HEK293 (cell line): Measurements from ENCODE around the gene HTR6.
A peak's percentile ranks its signal among the peaks of the same experiment; 100 is the strongest.

Source experiments
- CTCF ChIA-PET: fragments of 350-600 bp; formaldehyde crosslinking; extraction: SDS; loops from one replicate; lab custom pipeline; 2021; ENCODE audit warnings: antibody characterized with exemption; lab: Yijun Ruan, JAX
- POLR2A ChIA-PET: fragments of 300-600 bp; formaldehyde crosslinking; extraction: SDS; loops from one replicate; lab custom pipeline; 2020; ENCODE audit warnings: antibody characterized with exemption, inconsistent platforms; lab: Yijun Ruan, JAX
- H3K27ac ChIP-seq: fragments of 200-500 bp; sonication (Bioruptor generic); 2 replicates; pipeline ENCODE4 v1.5.1; 2014; ENCODE audit warnings: low read depth, low read length, control low read depth, inconsistent platforms; ENCODE audit errors: extremely low read depth
- H3K36me3 ChIP-seq, 2 experiments: fragments of 200-500 bp in 1 of 2; sonication (Bioruptor generic) in 1 of 2; 1 replicate in 1 of 2; 2 replicates in 1 of 2; pipeline ENCODE4 v1.5.1; 2014 to 2017; ENCODE audit warnings: inconsistent platforms in 2 of 2, low read length in 2 of 2; ENCODE audit not compliant: control insufficient read depth in 2 of 2, insufficient read depth in 1 of 2
- H3K4me1 ChIP-seq: fragments of 200-500 bp; sonication (Bioruptor generic); 2 replicates; pipeline ENCODE4 v1.5.1; 2014; ENCODE audit warnings: mild to moderate bottlenecking, low read length, inconsistent platforms; ENCODE audit not compliant: control insufficient read depth, insufficient read depth
- H3K4me3 ChIP-seq: 2 replicates; pipeline ENCODE4 v1.5.1; 2011; ENCODE audit warnings: low read depth, mild to moderate bottlenecking, control low read depth, low read length, moderate library complexity
- H3K9me3 ChIP-seq: fragments of 200-500 bp; sonication (Bioruptor generic); 2 replicates; pipeline ENCODE4 v1.5.1; 2014; ENCODE audit warnings: low read depth, low read length, inconsistent platforms; ENCODE audit not compliant: control insufficient read depth, insufficient read depth
- AEBP2 ChIP-seq: fragments of 450-650 bp; formaldehyde crosslinking; IDR thresholded peaks from 2 replicates; pipeline ENCODE4 v1.5.1; 2016; ENCODE audit warnings: missing biosample characterization, missing genetic modification characterization, borderline replicate concordance
- HOXD13 ChIP-seq: sonication (generic); formaldehyde crosslinking; IDR thresholded peaks from 2 replicates; pipeline ENCODE4 v1.8.0; 2022; ENCODE audit warnings: missing genetic modification reagents, borderline replicate concordance
- KLF17 ChIP-seq: fragments of 450-650 bp; formaldehyde crosslinking; IDR thresholded peaks from 2 replicates; pipeline ENCODE4 v1.5.1; 2016; ENCODE audit warnings: missing biosample characterization, missing genetic modification characterization
- KLF9 ChIP-seq: fragments of 450-650 bp; formaldehyde crosslinking; IDR thresholded peaks from 2 replicates; pipeline ENCODE4 v1.5.1; 2016; ENCODE audit warnings: missing biosample characterization, missing genetic modification characterization, low read depth
- SETDB1 ChIP-seq: IDR thresholded peaks from one replicate; pipeline ENCODE4 v1.6.1; 2017; ENCODE audit warnings: mild to moderate bottlenecking, low read length, moderate library complexity, mixed read lengths; ENCODE audit not compliant: insufficient read length
- SP2 ChIP-seq: fragments of 450-650 bp; formaldehyde crosslinking; IDR thresholded peaks from 2 replicates; pipeline ENCODE4 v1.5.1; 2016; ENCODE audit warnings: missing biosample characterization, missing genetic modification characterization
- ZBTB8A ChIP-seq: fragments of 450-650 bp; formaldehyde crosslinking; IDR thresholded peaks from 2 replicates; pipeline ENCODE4 v1.5.1; 2016; ENCODE audit warnings: missing biosample characterization, missing genetic modification characterization
- ZFHX2 ChIP-seq: fragments of 450-650 bp; formaldehyde crosslinking; conservative IDR thresholded peaks from 2 replicates; pipeline ENCODE4 v1.5.1; 2016; ENCODE audit warnings: missing biosample characterization, missing genetic modification characterization
- ZNF146 ChIP-seq: fragments of 450-650 bp; formaldehyde crosslinking; IDR thresholded peaks from 2 replicates; pipeline ENCODE4 v1.5.1; 2016; ENCODE audit warnings: missing biosample characterization, missing genetic modification characterization
- ZNF266 ChIP-seq: fragments of 450-650 bp; formaldehyde crosslinking; IDR thresholded peaks from 2 replicates; pipeline ENCODE4 v1.5.1; 2016; ENCODE audit warnings: missing biosample characterization, missing genetic modification characterization, low read depth
- ZNF37A ChIP-seq: fragments of 450-650 bp; IDR thresholded peaks from 2 replicates; pipeline ENCODE4 v1.5.1; 2018; ENCODE audit warnings: missing biosample characterization, missing genetic modification characterization
- TF ChIP-seq, protein P1 (sequence below): fragments of 450-650 bp; formaldehyde crosslinking; IDR thresholded peaks from 2 replicates; pipeline ENCODE4 v1.5.1; 2016; ENCODE audit warnings: missing biosample characterization, missing genetic modification characterization
- TF ChIP-seq, protein P2 (sequence below): fragments of 450-650 bp; formaldehyde crosslinking; IDR thresholded peaks from 2 replicates; pipeline ENCODE4 v1.5.1; 2016; ENCODE audit warnings: missing biosample characterization, missing genetic modification characterization
- TF ChIP-seq, protein P3 (sequence below): fragments of 450-650 bp; formaldehyde crosslinking; IDR thresholded peaks from 2 replicates; pipeline ENCODE4 v1.5.1; 2017; ENCODE audit warnings: missing biosample characterization, missing genetic modification characterization
- TF ChIP-seq, protein P4 (sequence below): fragments of 450-650 bp; formaldehyde crosslinking; IDR thresholded peaks from 2 replicates; pipeline ENCODE4 v1.5.1; 2016; ENCODE audit warnings: missing biosample characterization, missing genetic modification characterization
- TF ChIP-seq, protein P5 (sequence below): fragments of 450-650 bp; formaldehyde crosslinking; IDR thresholded peaks from 2 replicates; pipeline ENCODE4 v1.5.1; 2016; ENCODE audit warnings: missing biosample characterization, missing genetic modification characterization, low read depth

Gene HTR6

GRCh38 chr1:19665496-19666465 lies 1.1 kb downstream of the HTR6 start:
- Histone ChIP-seq H3K9me3 (no peaks in the 10 kb centered on the region), H3K4me3 (no peak overlapping the region), H3K36me3 (no peaks in the 10 kb centered on the region), H3K4me1 (no peaks in the 10 kb centered on the region), H3K27ac (no peak overlapping the region)
- POLR2A ChIA-PET: no interaction called here
- TF ChIP-seq HOXD13 (CRISPR knock-in tag) (no peak), ZFHX2 (tag by site-specific recombination) (no peak), ZBTB8A (tag by site-specific recombination) (no peak), KLF9 (tag by site-specific recombination) (0 out of 2 replicates have a peak, but pooled peaks have one; percentile 2)
- TF ChIP-seq, protein P1, sequence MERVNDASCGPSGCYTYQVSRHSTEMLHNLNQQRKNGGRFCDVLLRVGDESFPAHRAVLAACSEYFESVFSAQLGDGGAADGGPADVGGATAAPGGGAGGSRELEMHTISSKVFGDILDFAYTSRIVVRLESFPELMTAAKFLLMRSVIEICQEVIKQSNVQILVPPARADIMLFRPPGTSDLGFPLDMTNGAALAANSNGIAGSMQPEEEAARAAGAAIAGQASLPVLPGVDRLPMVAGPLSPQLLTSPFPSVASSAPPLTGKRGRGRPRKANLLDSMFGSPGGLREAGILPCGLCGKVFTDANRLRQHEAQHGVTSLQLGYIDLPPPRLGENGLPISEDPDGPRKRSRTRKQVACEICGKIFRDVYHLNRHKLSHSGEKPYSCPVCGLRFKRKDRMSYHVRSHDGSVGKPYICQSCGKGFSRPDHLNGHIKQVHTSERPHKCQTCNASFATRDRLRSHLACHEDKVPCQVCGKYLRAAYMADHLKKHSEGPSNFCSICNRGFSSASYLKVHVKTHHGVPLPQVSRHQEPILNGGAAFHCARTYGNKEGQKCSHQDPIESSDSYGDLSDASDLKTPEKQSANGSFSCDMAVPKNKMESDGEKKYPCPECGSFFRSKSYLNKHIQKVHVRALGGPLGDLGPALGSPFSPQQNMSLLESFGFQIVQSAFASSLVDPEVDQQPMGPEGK: no peak
- TF ChIP-seq, protein P2, sequence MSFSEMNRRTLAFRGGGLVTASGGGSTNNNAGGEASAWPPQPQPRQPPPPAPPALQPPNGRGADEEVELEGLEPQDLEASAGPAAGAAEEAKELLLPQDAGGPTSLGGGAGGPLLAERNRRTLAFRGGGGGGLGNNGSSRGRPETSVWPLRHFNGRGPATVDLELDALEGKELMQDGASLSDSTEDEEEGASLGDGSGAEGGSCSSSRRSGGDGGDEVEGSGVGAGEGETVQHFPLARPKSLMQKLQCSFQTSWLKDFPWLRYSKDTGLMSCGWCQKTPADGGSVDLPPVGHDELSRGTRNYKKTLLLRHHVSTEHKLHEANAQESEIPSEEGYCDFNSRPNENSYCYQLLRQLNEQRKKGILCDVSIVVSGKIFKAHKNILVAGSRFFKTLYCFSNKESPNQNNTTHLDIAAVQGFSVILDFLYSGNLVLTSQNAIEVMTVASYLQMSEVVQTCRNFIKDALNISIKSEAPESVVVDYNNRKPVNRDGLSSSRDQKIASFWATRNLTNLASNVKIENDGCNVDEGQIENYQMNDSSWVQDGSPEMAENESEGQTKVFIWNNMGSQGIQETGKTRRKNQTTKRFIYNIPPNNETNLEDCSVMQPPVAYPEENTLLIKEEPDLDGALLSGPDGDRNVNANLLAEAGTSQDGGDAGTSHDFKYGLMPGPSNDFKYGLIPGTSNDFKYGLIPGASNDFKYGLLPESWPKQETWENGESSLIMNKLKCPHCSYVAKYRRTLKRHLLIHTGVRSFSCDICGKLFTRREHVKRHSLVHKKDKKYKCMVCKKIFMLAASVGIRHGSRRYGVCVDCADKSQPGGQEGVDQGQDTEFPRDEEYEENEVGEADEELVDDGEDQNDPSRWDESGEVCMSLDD (tag by site-specific recombination): 0 out of 2 replicates have a peak, but pooled peaks have one; percentile 16
- TF ChIP-seq, protein P3, sequence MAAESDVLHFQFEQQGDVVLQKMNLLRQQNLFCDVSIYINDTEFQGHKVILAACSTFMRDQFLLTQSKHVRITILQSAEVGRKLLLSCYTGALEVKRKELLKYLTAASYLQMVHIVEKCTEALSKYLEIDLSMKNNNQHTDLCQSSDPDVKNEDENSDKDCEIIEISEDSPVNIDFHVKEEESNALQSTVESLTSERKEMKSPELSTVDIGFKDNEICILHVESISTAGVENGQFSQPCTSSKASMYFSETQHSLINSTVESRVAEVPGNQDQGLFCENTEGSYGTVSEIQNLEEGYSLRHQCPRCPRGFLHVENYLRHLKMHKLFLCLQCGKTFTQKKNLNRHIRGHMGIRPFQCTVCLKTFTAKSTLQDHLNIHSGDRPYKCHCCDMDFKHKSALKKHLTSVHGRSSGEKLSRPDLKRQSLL (tag by site-specific recombination): no peak
- TF ChIP-seq, protein P4, sequence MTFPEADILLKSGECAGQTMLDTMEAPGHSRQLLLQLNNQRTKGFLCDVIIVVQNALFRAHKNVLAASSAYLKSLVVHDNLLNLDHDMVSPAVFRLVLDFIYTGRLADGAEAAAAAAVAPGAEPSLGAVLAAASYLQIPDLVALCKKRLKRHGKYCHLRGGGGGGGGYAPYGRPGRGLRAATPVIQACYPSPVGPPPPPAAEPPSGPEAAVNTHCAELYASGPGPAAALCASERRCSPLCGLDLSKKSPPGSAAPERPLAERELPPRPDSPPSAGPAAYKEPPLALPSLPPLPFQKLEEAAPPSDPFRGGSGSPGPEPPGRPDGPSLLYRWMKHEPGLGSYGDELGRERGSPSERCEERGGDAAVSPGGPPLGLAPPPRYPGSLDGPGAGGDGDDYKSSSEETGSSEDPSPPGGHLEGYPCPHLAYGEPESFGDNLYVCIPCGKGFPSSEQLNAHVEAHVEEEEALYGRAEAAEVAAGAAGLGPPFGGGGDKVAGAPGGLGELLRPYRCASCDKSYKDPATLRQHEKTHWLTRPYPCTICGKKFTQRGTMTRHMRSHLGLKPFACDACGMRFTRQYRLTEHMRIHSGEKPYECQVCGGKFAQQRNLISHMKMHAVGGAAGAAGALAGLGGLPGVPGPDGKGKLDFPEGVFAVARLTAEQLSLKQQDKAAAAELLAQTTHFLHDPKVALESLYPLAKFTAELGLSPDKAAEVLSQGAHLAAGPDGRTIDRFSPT (tag by site-specific recombination): no peak
- CTCF ChIA-PET: interaction anchor here (0.8 to 1.8 kb wide), 2 partner anchors 12 to 39 kb away, joined by 4 to 6 read pairs; no protein-coding TSS in a partner anchor

DNA sequence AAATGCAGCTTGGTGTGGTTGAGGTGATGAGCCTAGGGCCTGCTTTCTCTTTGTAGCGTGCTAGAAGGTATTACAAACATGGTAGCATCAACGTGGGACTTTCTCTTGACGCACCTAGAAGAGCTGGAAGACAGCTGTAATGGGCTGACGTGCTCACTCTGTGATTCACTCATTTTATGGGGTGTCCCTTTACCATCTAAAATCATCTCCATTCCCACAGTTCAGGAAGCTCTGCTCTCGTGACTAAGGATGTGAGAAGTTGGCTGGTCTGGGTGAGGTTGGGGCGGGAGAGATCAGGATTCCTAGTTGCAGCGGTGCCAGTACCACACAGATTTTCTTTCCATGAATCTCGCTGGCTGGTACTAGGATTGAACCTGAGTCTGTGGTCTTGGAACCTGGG lies 4.2 kb downstream of the HTR6 start:
- H3K36me3 ChIP-seq: no peaks in the 10 kb centered on the region
- H3K4me3 ChIP-seq: no peak overlapping the region
- H3K9me3 ChIP-seq: no peaks in the 10 kb centered on the region
- CTCF ChIA-PET: interaction anchor here (0.6 to 2.4 kb wide), 4 partner anchors 9 to 35 kb away, joined by 3 to 14 read pairs (median 6); no protein-coding TSS in a partner anchor
- no peak overlapping the region for H3K27ac ChIP-seq
- POLR2A ChIA-PET: no interaction called here
- H3K4me1 ChIP-seq: no peaks in the 10 kb centered on the region
- TF ChIP-seq, protein P5, sequence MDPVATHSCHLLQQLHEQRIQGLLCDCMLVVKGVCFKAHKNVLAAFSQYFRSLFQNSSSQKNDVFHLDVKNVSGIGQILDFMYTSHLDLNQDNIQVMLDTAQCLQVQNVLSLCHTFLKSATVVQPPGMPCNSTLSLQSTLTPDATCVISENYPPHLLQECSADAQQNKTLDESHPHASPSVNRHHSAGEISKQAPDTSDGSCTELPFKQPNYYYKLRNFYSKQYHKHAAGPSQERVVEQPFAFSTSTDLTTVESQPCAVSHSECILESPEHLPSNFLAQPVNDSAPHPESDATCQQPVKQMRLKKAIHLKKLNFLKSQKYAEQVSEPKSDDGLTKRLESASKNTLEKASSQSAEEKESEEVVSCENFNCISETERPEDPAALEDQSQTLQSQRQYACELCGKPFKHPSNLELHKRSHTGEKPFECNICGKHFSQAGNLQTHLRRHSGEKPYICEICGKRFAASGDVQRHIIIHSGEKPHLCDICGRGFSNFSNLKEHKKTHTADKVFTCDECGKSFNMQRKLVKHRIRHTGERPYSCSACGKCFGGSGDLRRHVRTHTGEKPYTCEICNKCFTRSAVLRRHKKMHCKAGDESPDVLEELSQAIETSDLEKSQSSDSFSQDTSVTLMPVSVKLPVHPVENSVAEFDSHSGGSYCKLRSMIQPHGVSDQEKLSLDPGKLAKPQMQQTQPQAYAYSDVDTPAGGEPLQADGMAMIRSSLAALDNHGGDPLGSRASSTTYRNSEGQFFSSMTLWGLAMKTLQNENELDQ (tag by site-specific recombination): no peak
- TF ChIP-seq ZNF266 (no peak), SP2 (no peak), ZNF146 (no peak), AEBP2 (tag by site-specific recombination) (no peak), SETDB1 (no peak), KLF17 (tag by site-specific recombination) (no peak), ZNF37A (tag by site-specific recombination) (no peak)
